Measurements from ENCODE around the gene NDUFS2.

GRCh38 chr1:161173711-161174110, 28.5 kb upstream of the NDUFS2 start:
- TF ChIP-seq CTCF (IDR thresholded peaks at IDR 0.05; ENCODE audit: low read depth, low read length, poor library complexity, severe bottlenecking) (no peak), EZH2phosphoT487 (IDR thresholded peaks at IDR 0.05; ENCODE audit: borderline replicate concordance, low read length) (no peak)

Measured in DOHH2 (cell line).